ENCODE data around the gene SERHL2. TPM values are rescaled to one million over a fixed set of nuclear protein-coding genes. Genes with fewer than 3 reads are reported as not detected.
A peak's percentile ranks its signal among the peaks of the same experiment; 100 is the strongest.
"Not testable (repeated sequence)": the region's sequence is repeated elsewhere in the genome, so short reads cannot be mapped to it uniquely, and the experiment has no call there.

SERHL2 gene
- total RNA-seq, 1 donor, result 2.9 TPM

DNA sequence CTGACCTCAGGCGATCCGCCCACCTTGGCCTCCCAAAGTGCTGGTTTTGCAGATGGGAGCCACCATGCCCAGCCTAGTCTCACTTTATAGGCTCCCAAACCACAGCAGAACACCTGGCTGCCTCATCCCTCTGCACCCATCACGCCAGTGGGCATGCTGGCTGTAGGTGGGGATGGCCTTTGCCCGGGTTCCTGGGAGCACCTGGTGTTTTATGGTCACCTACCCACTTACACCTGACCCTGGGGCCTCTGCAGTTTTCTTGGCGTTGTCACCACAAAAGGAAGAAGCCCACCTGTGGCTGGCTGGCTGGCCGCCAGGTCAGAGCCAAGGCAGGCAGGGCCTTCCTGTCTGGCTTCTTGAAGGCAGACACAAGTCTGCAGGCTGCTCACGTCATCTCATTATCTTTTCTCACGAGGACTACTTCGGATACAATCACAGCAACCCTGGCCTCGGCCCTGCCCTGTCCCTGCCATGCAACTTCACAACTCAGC is 42.3 kb upstream of the SERHL2 start:
- TF ChIP-seq, protein P1, sequence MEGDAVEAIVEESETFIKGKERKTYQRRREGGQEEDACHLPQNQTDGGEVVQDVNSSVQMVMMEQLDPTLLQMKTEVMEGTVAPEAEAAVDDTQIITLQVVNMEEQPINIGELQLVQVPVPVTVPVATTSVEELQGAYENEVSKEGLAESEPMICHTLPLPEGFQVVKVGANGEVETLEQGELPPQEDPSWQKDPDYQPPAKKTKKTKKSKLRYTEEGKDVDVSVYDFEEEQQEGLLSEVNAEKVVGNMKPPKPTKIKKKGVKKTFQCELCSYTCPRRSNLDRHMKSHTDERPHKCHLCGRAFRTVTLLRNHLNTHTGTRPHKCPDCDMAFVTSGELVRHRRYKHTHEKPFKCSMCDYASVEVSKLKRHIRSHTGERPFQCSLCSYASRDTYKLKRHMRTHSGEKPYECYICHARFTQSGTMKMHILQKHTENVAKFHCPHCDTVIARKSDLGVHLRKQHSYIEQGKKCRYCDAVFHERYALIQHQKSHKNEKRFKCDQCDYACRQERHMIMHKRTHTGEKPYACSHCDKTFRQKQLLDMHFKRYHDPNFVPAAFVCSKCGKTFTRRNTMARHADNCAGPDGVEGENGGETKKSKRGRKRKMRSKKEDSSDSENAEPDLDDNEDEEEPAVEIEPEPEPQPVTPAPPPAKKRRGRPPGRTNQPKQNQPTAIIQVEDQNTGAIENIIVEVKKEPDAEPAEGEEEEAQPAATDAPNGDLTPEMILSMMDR (IDR thresholded peaks at IDR 0.05; ENCODE audit: extremely low read depth, low read depth, low read length), result no peak
- H3K27me3 ChIP-seq (ENCODE audit: insufficient read depth, low read length), result no peaks in the 10 kb centered on the region
- H3K4me3 ChIP-seq (ENCODE audit: insufficient read depth, low read length), result no peak overlapping the region
- H3K4me2 ChIP-seq (ENCODE audit: insufficient read depth, low read length), result no peak overlapping the region
- no peaks in the 10 kb centered on the region for H3K4me1 ChIP-seq (ENCODE audit: insufficient read depth, low read length)
- H2AFZ ChIP-seq (ENCODE audit: low read length), result no peak overlapping the region
- H4K20me1 ChIP-seq (ENCODE audit: insufficient read depth, low read length), result peaks cover 6% of the 10 kb centered on the region
- peaks cover 10% of the 10 kb centered on the region for H3K36me3 ChIP-seq (ENCODE audit: insufficient read depth, low read length)
- H3K9me3 ChIP-seq (ENCODE audit: low read depth, low read length), result no peaks in the 10 kb centered on the region
- H3K27ac ChIP-seq (ENCODE audit: low read depth, low read length), result no peak overlapping the region
- H3K79me2 ChIP-seq (ENCODE audit: insufficient read depth, low read length), result peaks cover 5% of the 10 kb centered on the region
- no peak for DNase-seq (ENCODE audit: insufficient read length, low spot score, missing footprints)

DNA sequence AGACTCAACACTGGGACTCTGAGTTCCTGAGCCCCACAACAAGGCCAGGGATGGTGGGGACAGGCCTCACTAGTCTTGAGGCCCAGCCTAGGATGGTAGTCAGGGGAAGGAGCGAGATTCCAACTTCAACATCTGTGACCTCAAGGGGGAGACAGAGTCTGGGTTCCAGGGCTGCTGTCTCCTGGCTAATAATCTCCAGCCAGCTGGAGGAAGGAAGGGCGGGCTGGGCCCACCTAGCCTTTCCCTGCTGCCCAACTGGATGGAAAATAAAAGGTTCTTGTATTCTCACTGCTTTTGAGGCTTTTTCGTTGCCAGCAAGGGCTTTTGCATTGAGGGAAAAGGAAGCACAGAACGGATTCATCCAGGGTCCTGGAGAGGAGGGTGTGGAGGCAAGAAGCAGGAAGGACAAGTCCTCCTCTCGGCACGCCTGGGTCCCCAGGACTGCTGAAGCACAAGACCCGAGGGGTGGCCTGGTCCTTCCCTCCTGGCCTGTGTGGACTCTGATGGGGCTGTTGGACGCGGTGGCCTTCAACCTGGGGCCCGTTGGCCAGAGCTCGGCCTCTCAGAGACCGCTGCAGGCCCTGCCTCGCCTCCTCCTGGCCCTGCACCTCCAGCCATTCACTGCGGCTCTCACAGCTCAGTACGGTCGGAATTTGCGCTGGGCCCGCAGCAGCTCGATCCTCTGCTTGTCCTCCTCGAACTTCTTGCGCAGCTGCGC is 41.3 kb upstream of the SERHL2 start:
- peaks cover 10% of the 10 kb centered on the region for H3K36me3 ChIP-seq (ENCODE audit: insufficient read depth, low read length)
- H3K79me2 ChIP-seq (ENCODE audit: insufficient read depth, low read length); H3K27ac ChIP-seq (ENCODE audit: low read depth, low read length); H4K20me1 ChIP-seq (ENCODE audit: insufficient read depth, low read length); H2AFZ ChIP-seq (ENCODE audit: low read length); H3K4me1 ChIP-seq (ENCODE audit: insufficient read depth, low read length); H3K4me2 ChIP-seq (ENCODE audit: insufficient read depth, low read length); H3K4me3 ChIP-seq (ENCODE audit: insufficient read depth, low read length); H3K27me3 ChIP-seq (ENCODE audit: insufficient read depth, low read length); H3K9me3 ChIP-seq (ENCODE audit: low read depth, low read length): not testable (repeated sequence)
- DNase-seq (ENCODE audit: insufficient read length, low spot score, missing footprints), result peak; percentile 87

DNA sequence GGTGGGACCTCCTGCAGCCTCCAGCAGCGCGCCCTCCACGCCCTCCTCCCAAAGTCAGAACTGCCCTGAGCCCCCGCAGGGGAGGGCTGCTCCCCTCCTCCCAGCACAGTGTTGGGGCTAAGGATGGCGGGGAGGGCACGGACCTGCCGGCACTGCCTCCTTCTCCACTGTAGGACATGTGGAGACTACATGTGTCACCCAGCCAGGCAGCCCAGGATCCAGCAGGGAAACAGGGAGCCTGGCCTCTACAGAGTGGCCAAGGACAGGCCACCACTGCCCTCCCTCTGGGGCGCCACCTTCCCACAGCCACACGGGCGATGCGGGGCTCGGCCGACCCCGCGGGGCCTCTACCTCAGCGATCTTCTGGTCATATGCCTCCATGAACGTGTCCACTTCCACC is 39.4 kb upstream of the SERHL2 start:
- H4K20me1 ChIP-seq (ENCODE audit: insufficient read depth, low read length); DNase-seq (ENCODE audit: insufficient read length, low spot score, missing footprints); H3K27me3 ChIP-seq (ENCODE audit: insufficient read depth, low read length); H3K4me3 ChIP-seq (ENCODE audit: insufficient read depth, low read length); H3K27ac ChIP-seq (ENCODE audit: low read depth, low read length); H3K4me2 ChIP-seq (ENCODE audit: insufficient read depth, low read length); H3K4me1 ChIP-seq (ENCODE audit: insufficient read depth, low read length); H2AFZ ChIP-seq (ENCODE audit: low read length); H3K9me3 ChIP-seq (ENCODE audit: low read depth, low read length): not testable (repeated sequence)
- Histone ChIP-seq H3K79me2 (ENCODE audit: insufficient read depth, low read length) (peaks cover 20% of the 10 kb centered on the region), H3K36me3 (ENCODE audit: insufficient read depth, low read length) (peaks cover 14% of the 10 kb centered on the region)

DNA sequence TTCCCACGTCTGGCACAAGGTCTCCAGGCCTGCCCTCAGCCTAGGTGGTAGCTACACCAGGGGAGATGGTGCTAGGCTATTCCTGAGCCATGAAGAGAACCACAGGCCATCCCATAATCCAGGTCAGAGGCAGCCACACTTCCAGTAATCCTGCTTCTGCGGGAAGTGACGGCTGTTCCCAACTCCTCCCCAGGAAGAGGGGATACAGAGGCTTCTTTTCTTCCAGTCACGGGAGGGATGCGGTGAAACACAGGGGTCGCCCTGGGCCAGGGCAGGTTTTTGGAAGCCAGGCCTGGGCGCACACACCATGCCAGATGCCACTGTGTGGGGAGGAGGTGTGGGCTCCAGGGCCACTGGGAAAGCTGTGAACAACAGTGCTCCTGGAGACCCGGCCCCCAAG is 38.5 kb upstream of the SERHL2 start:
- not testable (repeated sequence) for H3K4me2 ChIP-seq (ENCODE audit: insufficient read depth, low read length); H3K4me1 ChIP-seq (ENCODE audit: insufficient read depth, low read length); H4K20me1 ChIP-seq (ENCODE audit: insufficient read depth, low read length); H3K27ac ChIP-seq (ENCODE audit: low read depth, low read length); H2AFZ ChIP-seq (ENCODE audit: low read length); H3K4me3 ChIP-seq (ENCODE audit: insufficient read depth, low read length); H3K9me3 ChIP-seq (ENCODE audit: low read depth, low read length); H3K27me3 ChIP-seq (ENCODE audit: insufficient read depth, low read length)
- peak; percentile 79 for DNase-seq (ENCODE audit: insufficient read length, low spot score, missing footprints)
- peaks cover 25% of the 10 kb centered on the region for H3K79me2 ChIP-seq (ENCODE audit: insufficient read depth, low read length)
- H3K36me3 ChIP-seq (ENCODE audit: insufficient read depth, low read length), result peaks cover 14% of the 10 kb centered on the region

DNA sequence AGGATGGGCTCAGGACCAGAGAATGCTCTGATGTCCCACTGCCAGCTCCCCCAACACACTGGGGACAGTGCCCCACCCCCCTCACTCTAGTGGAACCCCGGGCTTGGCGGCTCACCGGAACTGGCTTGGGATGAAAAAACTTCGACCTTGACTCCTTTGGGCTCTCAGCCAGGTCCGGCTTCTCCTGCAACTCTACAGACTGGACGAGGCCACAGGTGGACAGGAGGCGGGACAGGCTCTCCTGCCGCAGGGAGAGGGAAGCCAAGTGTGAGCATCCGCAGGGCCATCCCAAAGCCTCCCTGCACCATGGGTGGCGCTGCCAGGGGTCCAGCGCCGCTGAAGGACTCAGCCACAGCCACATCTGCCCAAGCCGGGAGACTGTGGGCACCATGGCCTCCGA is 37.9 kb upstream of the SERHL2 start:
- Histone ChIP-seq H3K79me2 (ENCODE audit: insufficient read depth, low read length) (peaks cover 25% of the 10 kb centered on the region), H3K9me3 (ENCODE audit: low read depth, low read length) (no peaks in the 10 kb centered on the region), H2AFZ (ENCODE audit: low read length) (no peak overlapping the region), H3K4me1 (ENCODE audit: insufficient read depth, low read length) (peaks cover 9% of the 10 kb centered on the region), H3K27me3 (ENCODE audit: insufficient read depth, low read length) (no peaks in the 10 kb centered on the region), H3K36me3 (ENCODE audit: insufficient read depth, low read length) (peaks cover 14% of the 10 kb centered on the region), H3K4me2 (ENCODE audit: insufficient read depth, low read length) (no peak overlapping the region), H3K4me3 (ENCODE audit: insufficient read depth, low read length) (no peak overlapping the region), H3K27ac (ENCODE audit: low read depth, low read length) (no peak overlapping the region), H4K20me1 (ENCODE audit: insufficient read depth, low read length) (peaks cover 9% of the 10 kb centered on the region)
- no peak for DNase-seq (ENCODE audit: insufficient read length, low spot score, missing footprints)
- TF ChIP-seq, protein P1 (IDR thresholded peaks at IDR 0.05; ENCODE audit: extremely low read depth, low read depth, low read length), result no peak

DNA sequence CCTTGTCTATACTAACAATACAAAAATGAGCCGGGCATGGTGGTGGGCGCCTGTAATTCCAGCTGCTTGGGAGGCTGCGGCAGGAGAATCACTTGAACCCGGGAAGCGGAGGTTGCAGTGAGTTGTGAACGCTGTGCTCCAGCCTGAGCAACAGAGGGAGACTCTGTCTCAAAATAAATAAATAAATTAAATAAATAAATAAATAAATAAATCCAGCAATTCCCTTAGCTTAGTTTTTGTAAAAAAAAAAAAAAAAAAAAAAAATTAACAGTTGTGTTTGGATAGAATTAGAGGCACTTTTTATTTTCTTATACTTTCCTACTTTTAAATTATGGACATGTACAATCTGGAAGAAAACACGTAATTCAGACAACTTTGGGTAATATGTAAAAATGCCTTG is 36.7 kb upstream of the SERHL2 start:
- H3K9me3 ChIP-seq (ENCODE audit: low read depth, low read length); DNase-seq (ENCODE audit: insufficient read length, low spot score, missing footprints); H2AFZ ChIP-seq (ENCODE audit: low read length); H3K27ac ChIP-seq (ENCODE audit: low read depth, low read length); H3K27me3 ChIP-seq (ENCODE audit: insufficient read depth, low read length); H3K4me3 ChIP-seq (ENCODE audit: insufficient read depth, low read length); H4K20me1 ChIP-seq (ENCODE audit: insufficient read depth, low read length); H3K4me1 ChIP-seq (ENCODE audit: insufficient read depth, low read length); H3K4me2 ChIP-seq (ENCODE audit: insufficient read depth, low read length): not testable (repeated sequence)
- Histone ChIP-seq H3K36me3 (ENCODE audit: insufficient read depth, low read length) (peaks cover 14% of the 10 kb centered on the region), H3K79me2 (ENCODE audit: insufficient read depth, low read length) (peaks cover 25% of the 10 kb centered on the region)

DNA sequence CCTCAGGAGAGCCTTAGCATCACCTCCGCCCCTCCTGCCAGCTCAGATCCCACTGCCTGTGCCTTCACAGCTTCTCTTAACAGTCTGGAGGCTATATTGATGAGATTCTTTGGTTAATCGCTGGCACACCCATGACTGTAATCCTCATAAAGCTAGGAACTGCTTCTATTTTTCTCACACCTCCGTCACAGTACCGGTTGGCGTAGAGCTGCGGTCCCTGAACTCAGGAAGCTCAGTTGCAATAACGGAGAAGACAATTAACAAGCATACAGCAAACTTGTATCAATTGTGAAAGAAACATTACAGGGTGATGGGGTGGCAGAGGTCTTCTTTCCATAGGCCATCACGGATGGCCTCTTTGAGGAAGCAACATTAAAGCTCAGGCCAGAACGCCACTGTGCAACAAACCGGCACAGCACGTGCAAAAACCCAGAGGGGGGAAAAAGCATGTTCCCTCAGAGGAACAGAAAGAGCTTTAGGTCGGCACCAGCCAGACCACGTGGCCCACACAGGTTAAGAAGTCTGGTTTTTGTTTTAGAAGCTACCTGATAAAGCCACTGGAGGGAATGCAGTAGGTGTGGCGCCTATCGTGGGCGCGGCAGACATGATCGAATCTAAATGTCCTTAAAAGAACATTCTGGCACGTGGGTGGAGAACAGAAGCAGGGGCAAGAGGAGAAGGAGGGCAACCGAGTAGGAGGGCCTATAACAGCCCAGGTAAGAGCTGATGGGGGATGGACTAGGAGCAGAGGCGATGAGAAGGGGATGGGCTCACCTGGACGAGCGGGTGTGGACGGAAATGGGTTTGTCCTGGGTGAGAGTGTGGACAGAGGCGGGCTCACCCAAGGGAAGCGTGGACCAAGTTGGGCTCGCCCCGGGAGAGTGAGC is 34.9 kb upstream of the SERHL2 start:
- H3K27me3 ChIP-seq (ENCODE audit: insufficient read depth, low read length); H3K36me3 ChIP-seq (ENCODE audit: insufficient read depth, low read length); DNase-seq (ENCODE audit: insufficient read length, low spot score, missing footprints); H3K9me3 ChIP-seq (ENCODE audit: low read depth, low read length); H3K4me1 ChIP-seq (ENCODE audit: insufficient read depth, low read length); H4K20me1 ChIP-seq (ENCODE audit: insufficient read depth, low read length): not testable (repeated sequence)
- Histone ChIP-seq H3K27ac (ENCODE audit: low read depth, low read length) (peak overlapping the region; percentile 61), H3K4me3 (ENCODE audit: insufficient read depth, low read length) (peak overlapping the region; percentile 83), H3K4me2 (ENCODE audit: insufficient read depth, low read length) (peak overlapping the region; percentile 92), H3K79me2 (ENCODE audit: insufficient read depth, low read length) (peaks cover 25% of the 10 kb centered on the region), H2AFZ (ENCODE audit: low read length) (peak overlapping the region; percentile 68)

Measured in osteoblast (primary cell).